ENCODE measurements around the gene GAL3ST3. TPM values are rescaled to one million over a fixed set of nuclear protein-coding genes. Genes with fewer than 3 reads are reported as not detected.

Gene GAL3ST3
- total and polyA plus RNA-seq, 5 donors from 2014 or later: not detected

GRCh38 chr11:66061268-66061667 lies 12.3 kb upstream of the GAL3ST3 start:
- no peaks in the 10 kb centered on the region for H3K27me3 Mint-ChIP-seq
- H3K27me3 ChIP-seq (ENCODE audit: control insufficient read depth, insufficient read depth, low read length): no peaks in the 10 kb centered on the region
- no peak overlapping the region for H3K4me3 ChIP-seq (ENCODE audit: low read depth, low read length)
- DNase-seq (no peak), ATAC-seq (ENCODE audit: low read depth in 2 of 2) (no peak)
- peaks cover under 1% of the 10 kb centered on the region for H3K4me1 ChIP-seq (ENCODE audit: control insufficient read depth, insufficient read depth, low read length, poor library complexity, severe bottlenecking)
- H3K4me3 Mint-ChIP-seq: peak overlapping the region in 1 of 4 donors; percentile 52
- H3K36me3 Mint-ChIP-seq: peaks cover 68% of the 10 kb centered on the region
- H3K36me3 ChIP-seq (ENCODE audit: control insufficient read depth, insufficient read depth, low read length): peaks cover 96% of the 10 kb centered on the region
- H3K27ac ChIP-seq (ENCODE audit: insufficient read depth, low read length, poor library complexity, severe bottlenecking): no peak overlapping the region
- H3K9me3 ChIP-seq (ENCODE audit: control insufficient read depth in 2 of 2, low read length in 2 of 2): peaks cover 1 to 5% of the 10 kb centered on the region in 2 experiments
- peaks cover 5 to 35% (median 18%) of the 10 kb centered on the region in 4 donors for H3K4me1 Mint-ChIP-seq
- H3K27ac Mint-ChIP-seq: peak overlapping the region in 1 of 3 donors; percentile 48
- H3K9me3 Mint-ChIP-seq: peaks cover 0 to 3% (median 1%) of the 10 kb centered on the region in 7 donors

GRCh38 chr11:66059966-66060680 lies 11.2 kb upstream of the GAL3ST3 start:
- peaks cover 0 to 2% (median 0%) of the 10 kb centered on the region in 7 donors for H3K9me3 Mint-ChIP-seq
- H3K4me1 Mint-ChIP-seq: peaks cover 5 to 33% (median 16%) of the 10 kb centered on the region in 4 donors
- no peaks in the 10 kb centered on the region for H3K27me3 ChIP-seq (ENCODE audit: control insufficient read depth, insufficient read depth, low read length)
- H3K4me3 Mint-ChIP-seq: no peak overlapping the region
- no peak overlapping the region for H3K4me3 ChIP-seq (ENCODE audit: low read depth, low read length)
- H3K36me3 ChIP-seq (ENCODE audit: control insufficient read depth, insufficient read depth, low read length): peaks cover 96% of the 10 kb centered on the region
- no peaks in the 10 kb centered on the region for H3K27me3 Mint-ChIP-seq
- H3K36me3 Mint-ChIP-seq: peaks cover 64% of the 10 kb centered on the region
- ATAC-seq (ENCODE audit: low read depth in 2 of 2) (no peak), DNase-seq (no peak)
- H3K27ac Mint-ChIP-seq: peak overlapping the region in 2 of 3 donors; percentile 17 to 72
- H3K27ac ChIP-seq (ENCODE audit: insufficient read depth, low read length, poor library complexity, severe bottlenecking): no peak overlapping the region
- H3K4me1 ChIP-seq (ENCODE audit: control insufficient read depth, insufficient read depth, low read length, poor library complexity, severe bottlenecking): no peaks in the 10 kb centered on the region
- peaks cover under 1 to 3% of the 10 kb centered on the region in 2 experiments for H3K9me3 ChIP-seq (ENCODE audit: control insufficient read depth in 2 of 2, low read length in 2 of 2)

- Histone ChIP-seq H3K27ac (ENCODE audit: insufficient read depth, low read length, poor library complexity, severe bottlenecking) (no peak overlapping the region), H3K9me3 (ENCODE audit: control insufficient read depth in 2 of 2, low read length in 2 of 2) (no peaks in the 10 kb centered on the region), H3K27me3 (ENCODE audit: control insufficient read depth, insufficient read depth, low read length) (no peaks in the 10 kb centered on the region), H3K4me3 (ENCODE audit: low read depth, low read length) (no peak overlapping the region), H3K4me1 (ENCODE audit: control insufficient read depth, insufficient read depth, low read length, poor library complexity, severe bottlenecking) (peaks cover 17% of the 10 kb centered on the region), H3K36me3 (ENCODE audit: control insufficient read depth, insufficient read depth, low read length) (peaks cover 69% of the 10 kb centered on the region)
- Mint-ChIP-seq H3K36me3 (peaks cover 50% of the 10 kb centered on the region), H3K9me3 (peaks cover 0 to 1% (median 0%) of the 10 kb centered on the region in 7 donors), H3K4me3 (peak overlapping the region in 1 of 4 donors; percentile 32), H3K4me1 (peaks cover 10 to 40% (median 21%) of the 10 kb centered on the region in 4 donors), H3K27me3 (peaks cover 4% of the 10 kb centered on the region), H3K27ac (peak overlapping the region in 1 of 3 donors; percentile 20)
- no peak for DNase-seq
- no peak for ATAC-seq (ENCODE audit: low read depth in 2 of 2)
These were observed 7.5 kb upstream of the GAL3ST3 start for GRCh38 chr11:66056501-66056900.

GRCh38 chr11:66055021-66055420 lies 6.1 kb upstream of the GAL3ST3 start:
- H3K36me3 Mint-ChIP-seq: peaks cover 37% of the 10 kb centered on the region
- peaks cover 21% of the 10 kb centered on the region for H3K4me1 ChIP-seq (ENCODE audit: control insufficient read depth, insufficient read depth, low read length, poor library complexity, severe bottlenecking)
- DNase-seq (no peak), ATAC-seq (ENCODE audit: low read depth in 2 of 2) (no peak)
- peak overlapping the region in 1 of 3 donors; percentile 54 for H3K27ac Mint-ChIP-seq
- H3K9me3 ChIP-seq (ENCODE audit: control insufficient read depth in 2 of 2, low read length in 2 of 2): no peaks in the 10 kb centered on the region
- H3K27me3 Mint-ChIP-seq: peaks cover 8% of the 10 kb centered on the region
- no peak overlapping the region for H3K4me3 ChIP-seq (ENCODE audit: low read depth, low read length)
- peaks cover 0 to 1% (median 0%) of the 10 kb centered on the region in 7 donors for H3K9me3 Mint-ChIP-seq
- H3K4me3 Mint-ChIP-seq: peak overlapping the region in 2 of 4 donors; percentile 47 to 84
- peaks cover 10 to 41% (median 19%) of the 10 kb centered on the region in 4 donors for H3K4me1 Mint-ChIP-seq
- H3K27me3 ChIP-seq (ENCODE audit: control insufficient read depth, insufficient read depth, low read length): no peaks in the 10 kb centered on the region
- H3K27ac ChIP-seq (ENCODE audit: insufficient read depth, low read length, poor library complexity, severe bottlenecking): no peak overlapping the region
- peaks cover 55% of the 10 kb centered on the region for H3K36me3 ChIP-seq (ENCODE audit: control insufficient read depth, insufficient read depth, low read length)

- Mint-ChIP-seq H3K4me3 (peak overlapping the region; percentile 96 to 100 (median 100)), H3K36me3 (peaks cover 25% of the 10 kb centered on the region), H3K27ac (peak overlapping the region; percentile 97 to 99 (median 99)), H3K9me3 (peaks cover 0 to 2% (median 0%) of the 10 kb centered on the region in 7 donors), H3K4me1 (peaks cover 10 to 44% (median 17%) of the 10 kb centered on the region in 4 donors), H3K27me3 (peaks cover 18% of the 10 kb centered on the region)
- Histone ChIP-seq H3K27ac (ENCODE audit: insufficient read depth, low read length, poor library complexity, severe bottlenecking) (peak overlapping the region; percentile 86), H3K27me3 (ENCODE audit: control insufficient read depth, insufficient read depth, low read length) (no peaks in the 10 kb centered on the region), H3K36me3 (ENCODE audit: control insufficient read depth, insufficient read depth, low read length) (peaks cover 32% of the 10 kb centered on the region), H3K4me3 (ENCODE audit: low read depth, low read length) (peak overlapping the region; percentile 88), H3K4me1 (ENCODE audit: control insufficient read depth, insufficient read depth, low read length, poor library complexity, severe bottlenecking) (peaks cover 27% of the 10 kb centered on the region), H3K9me3 (ENCODE audit: control insufficient read depth in 2 of 2, low read length in 2 of 2) (no peaks in the 10 kb centered on the region)
- ATAC-seq (ENCODE audit: low read depth in 2 of 2): no peak
- DNase-seq: no peak
These were observed 3.7 kb upstream of the GAL3ST3 start for GRCh38 chr11:66052664-66052982.

- Mint-ChIP-seq H3K4me3 (peak within 1 kb of the TSS; percentile 96 to 100 (median 100)), H3K27me3 (peaks cover 18% of the 10 kb centered on the region), H3K9me3 (peaks cover 0 to 2% (median 0%) of the 10 kb centered on the region in 7 donors), H3K27ac (peak within 1 kb of the TSS; percentile 97 to 99 (median 99)), H3K4me1 (peaks cover 10 to 44% (median 17%) of the 10 kb centered on the region in 4 donors), H3K36me3 (peaks cover 21% of the 10 kb centered on the region)
- peaks cover 27% of the 10 kb centered on the region for H3K36me3 ChIP-seq (ENCODE audit: control insufficient read depth, insufficient read depth, low read length)
- peak within 1 kb of the TSS; percentile 86 for H3K27ac ChIP-seq (ENCODE audit: insufficient read depth, low read length, poor library complexity, severe bottlenecking)
- ATAC-seq (ENCODE audit: low read depth in 2 of 2): peak; percentile 97 to 99
- DNase-seq: peak; percentile 95 to 99 (median 95)
- peaks cover 27% of the 10 kb centered on the region for H3K4me1 ChIP-seq (ENCODE audit: control insufficient read depth, insufficient read depth, low read length, poor library complexity, severe bottlenecking)
- H3K9me3 ChIP-seq (ENCODE audit: control insufficient read depth in 2 of 2, low read length in 2 of 2): no peaks in the 10 kb centered on the region
- no peaks in the 10 kb centered on the region for H3K27me3 ChIP-seq (ENCODE audit: control insufficient read depth, insufficient read depth, low read length)
- H3K4me3 ChIP-seq (ENCODE audit: low read depth, low read length): peak within 1 kb of the TSS; percentile 88
These were observed 3.1 kb upstream of the GAL3ST3 start, which contains the start of gene SF3B2 for GRCh38 chr11:66051766-66052663. TSS of gene SF3B2 (plus strand) at chr11:66052364. CDS start at chr11:66052385, 21 bp downstream.

GRCh38 chr11:66051371-66051765 lies 2.4 kb upstream of the GAL3ST3 start:
- no peak for DNase-seq
- Mint-ChIP-seq H3K36me3 (peaks cover 18% of the 10 kb centered on the region), H3K27ac (peak overlapping the region in 2 of 3 donors; percentile 93 to 99), H3K9me3 (peaks cover 0 to 2% (median 0%) of the 10 kb centered on the region in 7 donors), H3K27me3 (peaks cover 18% of the 10 kb centered on the region), H3K4me1 (peaks cover 10 to 44% (median 17%) of the 10 kb centered on the region in 4 donors), H3K4me3 (peak overlapping the region; percentile 65 to 100 (median 94))
- Histone ChIP-seq H3K9me3 (ENCODE audit: control insufficient read depth in 2 of 2, low read length in 2 of 2) (no peaks in the 10 kb centered on the region), H3K36me3 (ENCODE audit: control insufficient read depth, insufficient read depth, low read length) (peaks cover 21% of the 10 kb centered on the region), H3K27me3 (ENCODE audit: control insufficient read depth, insufficient read depth, low read length) (no peaks in the 10 kb centered on the region), H3K4me1 (ENCODE audit: control insufficient read depth, insufficient read depth, low read length, poor library complexity, severe bottlenecking) (peaks cover 27% of the 10 kb centered on the region), H3K27ac (ENCODE audit: insufficient read depth, low read length, poor library complexity, severe bottlenecking) (peak overlapping the region; percentile 86), H3K4me3 (ENCODE audit: low read depth, low read length) (peak overlapping the region; percentile 51)
- ATAC-seq (ENCODE audit: low read depth in 2 of 2): no peak
